ENCODE results near the gene YWHAQ.

Gene YWHAQ

GRCh38 chr2:9656270-9656766 is 25.5 kb upstream of the YWHAQ start:
- Histone ChIP-seq H3K27me3 (ENCODE audit: control insufficient read depth in 1 of 2, insufficient read depth in 2 of 2, low read length in 2 of 2) (peaks cover 3 to 11% of the 10 kb centered on the region in 2 donors), H3K36me3 (ENCODE audit: control insufficient read depth in 1 of 2, insufficient read depth in 2 of 2, low read length in 2 of 2) (no peaks in the 10 kb centered on the region), H3K27ac (ENCODE audit: low read depth, low read length) (no peak overlapping the region), H3K4me1 (ENCODE audit: control insufficient read depth in 1 of 2, insufficient read depth in 2 of 2, low read length in 2 of 2) (no peaks in the 10 kb centered on the region), H3K9ac (ENCODE audit: low read depth in 1 of 2, low read length in 2 of 2) (no peak overlapping the region), H3K4me3 (ENCODE audit: low read depth in 1 of 2, low read length in 2 of 2) (no peak overlapping the region), H3K9me3 (ENCODE audit: control insufficient read depth in 1 of 2, low read length in 2 of 2) (no peaks in the 10 kb centered on the region)

GRCh38 chr2:9655441-9656269 is 24.9 kb upstream of the YWHAQ start:
- Histone ChIP-seq H3K27ac (ENCODE audit: low read depth, low read length) (no peak overlapping the region), H3K9me3 (ENCODE audit: control insufficient read depth in 1 of 2, low read length in 2 of 2) (no peaks in the 10 kb centered on the region), H3K36me3 (ENCODE audit: control insufficient read depth in 1 of 2, insufficient read depth in 2 of 2, low read length in 2 of 2) (no peaks in the 10 kb centered on the region), H3K4me3 (ENCODE audit: low read depth in 1 of 2, low read length in 2 of 2) (no peak overlapping the region), H3K27me3 (ENCODE audit: control insufficient read depth in 1 of 2, insufficient read depth in 2 of 2, low read length in 2 of 2) (peaks cover 3 to 11% of the 10 kb centered on the region in 2 donors), H3K9ac (ENCODE audit: low read depth in 1 of 2, low read length in 2 of 2) (no peak overlapping the region), H3K4me1 (ENCODE audit: control insufficient read depth in 1 of 2, insufficient read depth in 2 of 2, low read length in 2 of 2) (no peaks in the 10 kb centered on the region)

- Histone ChIP-seq H3K27me3 (ENCODE audit: control insufficient read depth in 1 of 2, insufficient read depth in 2 of 2, low read length in 2 of 2) (peaks cover 3 to 11% of the 10 kb centered on the region in 2 donors), H3K36me3 (ENCODE audit: control insufficient read depth in 1 of 2, insufficient read depth in 2 of 2, low read length in 2 of 2) (no peaks in the 10 kb centered on the region), H3K9me3 (ENCODE audit: control insufficient read depth in 1 of 2, low read length in 2 of 2) (no peaks in the 10 kb centered on the region), H3K9ac (ENCODE audit: low read depth in 1 of 2, low read length in 2 of 2) (no peak overlapping the region), H3K4me3 (ENCODE audit: low read depth in 1 of 2, low read length in 2 of 2) (no peak overlapping the region), H3K4me1 (ENCODE audit: control insufficient read depth in 1 of 2, insufficient read depth in 2 of 2, low read length in 2 of 2) (no peaks in the 10 kb centered on the region), H3K27ac (ENCODE audit: low read depth, low read length) (no peak overlapping the region)
Observed at GRCh38 chr2:9654452-9655100, 23.8 kb upstream of the YWHAQ start.

- H3K9me3 ChIP-seq (ENCODE audit: control insufficient read depth in 1 of 2, low read length in 2 of 2), result no peaks in the 10 kb centered on the region
- no peak overlapping the region for H3K4me3 ChIP-seq (ENCODE audit: low read depth in 1 of 2, low read length in 2 of 2)
- no peak overlapping the region for H3K9ac ChIP-seq (ENCODE audit: low read depth in 1 of 2, low read length in 2 of 2)
- no peak overlapping the region for H3K27ac ChIP-seq (ENCODE audit: low read depth, low read length)
- H3K27me3 ChIP-seq (ENCODE audit: control insufficient read depth in 1 of 2, insufficient read depth in 2 of 2, low read length in 2 of 2), result peaks cover 3 to 11% of the 10 kb centered on the region in 2 donors
- H3K4me1 ChIP-seq (ENCODE audit: control insufficient read depth in 1 of 2, insufficient read depth in 2 of 2, low read length in 2 of 2), result no peaks in the 10 kb centered on the region
- H3K36me3 ChIP-seq (ENCODE audit: control insufficient read depth in 1 of 2, insufficient read depth in 2 of 2, low read length in 2 of 2), result no peaks in the 10 kb centered on the region
Observed at GRCh38 chr2:9653485-9654271, 22.9 kb upstream of the YWHAQ start.

- no peaks in the 10 kb centered on the region for H3K4me1 ChIP-seq (ENCODE audit: control insufficient read depth in 1 of 2, insufficient read depth in 2 of 2, low read length in 2 of 2)
- no peak overlapping the region for H3K27ac ChIP-seq (ENCODE audit: low read depth, low read length)
- peaks cover 3 to 11% of the 10 kb centered on the region in 2 donors for H3K27me3 ChIP-seq (ENCODE audit: control insufficient read depth in 1 of 2, insufficient read depth in 2 of 2, low read length in 2 of 2)
- H3K36me3 ChIP-seq (ENCODE audit: control insufficient read depth in 1 of 2, insufficient read depth in 2 of 2, low read length in 2 of 2), result no peaks in the 10 kb centered on the region
- H3K4me3 ChIP-seq (ENCODE audit: low read depth in 1 of 2, low read length in 2 of 2), result no peak overlapping the region
- H3K9ac ChIP-seq (ENCODE audit: low read depth in 1 of 2, low read length in 2 of 2), result no peak overlapping the region
- H3K9me3 ChIP-seq (ENCODE audit: control insufficient read depth in 1 of 2, low read length in 2 of 2), result no peaks in the 10 kb centered on the region
Observed at GRCh38 chr2:9652898-9653479, 22.2 kb upstream of the YWHAQ start.

GRCh38 chr2:9652267-9652666 is 21.5 kb upstream of the YWHAQ start:
- H3K36me3 ChIP-seq (ENCODE audit: control insufficient read depth in 1 of 2, insufficient read depth in 2 of 2, low read length in 2 of 2), result no peaks in the 10 kb centered on the region
- H3K9ac ChIP-seq (ENCODE audit: low read depth in 1 of 2, low read length in 2 of 2), result no peak overlapping the region
- peaks cover 3 to 11% of the 10 kb centered on the region in 2 donors for H3K27me3 ChIP-seq (ENCODE audit: control insufficient read depth in 1 of 2, insufficient read depth in 2 of 2, low read length in 2 of 2)
- no peak overlapping the region for H3K4me3 ChIP-seq (ENCODE audit: low read depth in 1 of 2, low read length in 2 of 2)
- no peaks in the 10 kb centered on the region for H3K9me3 ChIP-seq (ENCODE audit: control insufficient read depth in 1 of 2, low read length in 2 of 2)
- H3K27ac ChIP-seq (ENCODE audit: low read depth, low read length), result no peak overlapping the region
- no peaks in the 10 kb centered on the region for H3K4me1 ChIP-seq (ENCODE audit: control insufficient read depth in 1 of 2, insufficient read depth in 2 of 2, low read length in 2 of 2)

DNA sequence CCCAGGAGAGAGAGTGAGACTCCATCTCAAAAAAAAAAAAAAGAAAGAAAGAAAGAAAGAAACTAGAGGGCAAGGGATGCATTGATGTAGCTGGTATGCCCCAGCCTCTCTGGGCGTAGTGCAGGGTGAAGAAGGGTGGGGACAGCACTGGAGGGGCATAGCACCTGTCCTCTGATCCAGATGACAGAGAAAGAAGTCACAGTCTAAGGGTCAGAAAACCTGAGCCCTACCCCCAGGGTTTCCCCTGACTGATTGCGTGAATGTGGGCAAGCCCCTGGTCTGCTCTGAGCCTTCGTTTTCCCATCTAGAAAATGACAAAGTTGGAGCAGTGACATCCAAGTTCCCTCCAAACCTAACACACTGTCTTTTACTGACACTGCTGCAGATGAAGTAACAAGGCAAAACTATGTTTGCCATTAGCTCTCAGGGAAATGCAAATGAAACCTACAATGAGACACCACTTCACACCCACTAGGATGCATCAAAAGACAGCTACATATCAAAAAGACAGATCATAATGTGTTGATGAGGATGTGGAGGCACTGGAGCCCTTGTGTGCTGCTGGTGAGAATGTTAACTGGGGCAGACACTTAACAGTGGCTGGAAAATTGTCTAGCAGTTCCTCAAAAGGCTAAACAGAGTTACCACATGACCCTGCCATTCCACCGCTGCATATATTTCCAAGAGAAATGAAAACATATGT is 19.5 kb upstream of the YWHAQ start:
- Histone ChIP-seq H3K36me3 (ENCODE audit: control insufficient read depth in 1 of 2, insufficient read depth in 2 of 2, low read length in 2 of 2) (no peaks in the 10 kb centered on the region), H3K4me1 (ENCODE audit: control insufficient read depth in 1 of 2, insufficient read depth in 2 of 2, low read length in 2 of 2) (no peaks in the 10 kb centered on the region), H3K9ac (ENCODE audit: low read depth in 1 of 2, low read length in 2 of 2) (no peak overlapping the region), H3K9me3 (ENCODE audit: control insufficient read depth in 1 of 2, low read length in 2 of 2) (no peaks in the 10 kb centered on the region), H3K27ac (ENCODE audit: low read depth, low read length) (no peak overlapping the region), H3K4me3 (ENCODE audit: low read depth in 1 of 2, low read length in 2 of 2) (no peak overlapping the region), H3K27me3 (ENCODE audit: control insufficient read depth in 1 of 2, insufficient read depth in 2 of 2, low read length in 2 of 2) (peaks cover 3 to 11% of the 10 kb centered on the region in 2 donors)

DNA sequence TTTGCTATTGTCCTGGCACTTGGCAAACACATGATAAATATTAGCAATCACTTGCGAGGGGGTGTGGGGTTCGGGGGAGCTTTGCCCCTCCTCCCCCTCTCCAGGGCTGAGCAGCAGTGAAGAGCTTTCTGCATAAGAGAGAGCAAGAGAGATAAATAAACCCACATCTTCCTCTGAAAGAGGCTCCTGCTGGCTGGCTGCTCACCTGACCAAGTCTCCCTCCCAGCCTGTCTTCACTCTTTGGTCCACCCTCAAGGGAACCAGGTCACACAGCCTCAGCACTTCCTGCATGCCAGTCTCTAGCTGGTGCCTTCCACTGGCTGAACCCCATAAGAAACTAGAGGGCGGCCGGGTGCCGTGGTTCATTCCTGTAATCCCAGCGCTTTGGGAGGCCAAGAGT is 18.5 kb upstream of the YWHAQ start:
- H3K27me3 ChIP-seq (ENCODE audit: control insufficient read depth in 1 of 2, insufficient read depth in 2 of 2, low read length in 2 of 2), result peaks cover 3 to 7% of the 10 kb centered on the region in 2 donors
- H3K4me3 ChIP-seq (ENCODE audit: low read depth in 1 of 2, low read length in 2 of 2), result no peak overlapping the region
- no peaks in the 10 kb centered on the region for H3K36me3 ChIP-seq (ENCODE audit: control insufficient read depth in 1 of 2, insufficient read depth in 2 of 2, low read length in 2 of 2)
- no peaks in the 10 kb centered on the region for H3K9me3 ChIP-seq (ENCODE audit: control insufficient read depth in 1 of 2, low read length in 2 of 2)
- H3K4me1 ChIP-seq (ENCODE audit: control insufficient read depth in 1 of 2, insufficient read depth in 2 of 2, low read length in 2 of 2), result no peaks in the 10 kb centered on the region
- H3K9ac ChIP-seq (ENCODE audit: low read depth in 1 of 2, low read length in 2 of 2), result no peak overlapping the region
- no peak overlapping the region for H3K27ac ChIP-seq (ENCODE audit: low read depth, low read length)

DNA sequence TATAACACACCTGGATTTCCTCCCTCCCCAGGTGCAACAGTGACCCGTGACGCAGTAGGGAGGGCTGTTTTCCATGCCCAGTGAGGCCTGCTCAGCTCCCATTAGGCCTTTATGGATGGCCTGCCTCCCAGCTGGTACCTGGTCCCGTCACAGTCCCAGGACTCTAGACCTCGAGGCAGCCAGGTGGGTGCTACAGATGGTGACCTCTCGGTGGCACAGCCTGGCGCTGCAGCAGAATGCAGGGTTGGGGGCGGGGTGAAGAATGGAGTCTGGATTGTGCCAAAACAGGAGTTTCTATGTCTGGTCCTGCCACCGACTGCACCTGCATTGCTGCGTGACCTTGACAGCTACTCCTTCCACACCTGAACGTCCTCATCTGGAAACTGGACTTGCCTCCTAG is 18.0 kb upstream of the YWHAQ start:
- H3K36me3 ChIP-seq (ENCODE audit: control insufficient read depth in 1 of 2, insufficient read depth in 2 of 2, low read length in 2 of 2), result no peaks in the 10 kb centered on the region
- no peak overlapping the region for H3K4me3 ChIP-seq (ENCODE audit: low read depth in 1 of 2, low read length in 2 of 2)
- H3K27me3 ChIP-seq (ENCODE audit: control insufficient read depth in 1 of 2, insufficient read depth in 2 of 2, low read length in 2 of 2), result peaks cover 3% of the 10 kb centered on the region in 2 donors
- H3K9me3 ChIP-seq (ENCODE audit: control insufficient read depth in 1 of 2, low read length in 2 of 2), result no peaks in the 10 kb centered on the region
- H3K27ac ChIP-seq (ENCODE audit: low read depth, low read length), result no peak overlapping the region
- no peaks in the 10 kb centered on the region for H3K4me1 ChIP-seq (ENCODE audit: control insufficient read depth in 1 of 2, insufficient read depth in 2 of 2, low read length in 2 of 2)
- H3K9ac ChIP-seq (ENCODE audit: low read depth in 1 of 2, low read length in 2 of 2), result no peak overlapping the region
